CD4-positive, alpha-beta T cell treated with Interleukin-2 at 100 ng/mL for 4 hours (primary cell): Measurements from ENCODE around the gene SOX4.

Source experiments
- DNase-seq: peaks from one replicate; pipeline ENCODE4 v3.0.0-alpha.2; 2020; ENCODE audit warnings: low spot score

SOX4 gene

DNA sequence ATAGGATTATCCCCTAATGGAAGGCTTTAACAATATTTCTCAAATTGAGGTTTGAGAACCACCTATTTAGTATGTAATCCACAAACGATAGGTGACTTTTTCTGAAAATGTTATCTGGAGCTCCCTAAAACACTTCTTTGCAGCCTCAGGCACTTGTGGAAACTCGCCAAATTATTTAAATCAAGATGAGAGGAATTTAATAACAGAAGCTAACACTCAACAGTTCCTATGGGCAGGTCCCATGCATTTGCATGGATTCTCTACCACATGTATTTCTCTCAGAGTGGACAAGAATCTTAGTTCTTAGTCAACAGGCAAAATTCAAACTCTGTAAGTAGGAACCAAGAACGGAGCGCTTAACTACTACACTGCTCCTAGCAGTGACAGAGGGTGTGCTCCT, 20.7 kb downstream of the SOX4 start:
- no peak for DNase-seq

DNA sequence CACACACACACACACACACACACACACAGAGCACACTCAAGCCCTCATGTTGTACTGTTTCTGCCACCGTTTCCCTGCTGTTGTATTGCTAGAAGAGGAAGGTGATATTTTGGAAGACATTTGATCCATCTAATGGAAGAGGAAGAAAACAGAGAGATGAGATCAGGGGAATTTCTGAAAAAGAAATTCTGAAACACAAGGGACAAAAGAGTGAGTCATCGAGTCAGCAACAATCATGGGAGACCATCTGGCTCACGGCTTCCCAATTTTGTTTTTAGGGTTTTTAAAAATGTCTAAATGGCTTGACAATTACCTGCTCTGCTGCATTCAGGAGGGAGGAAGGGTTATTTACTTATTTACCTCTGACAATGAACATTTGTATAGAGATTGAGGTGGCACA, 22.0 kb downstream of the SOX4 start:
- DNase-seq = no peak

- DNase-seq = no peak
These were observed 22.5 kb downstream of the SOX4 start for GRCh38 chr6:21616005-21616404.

DNA sequence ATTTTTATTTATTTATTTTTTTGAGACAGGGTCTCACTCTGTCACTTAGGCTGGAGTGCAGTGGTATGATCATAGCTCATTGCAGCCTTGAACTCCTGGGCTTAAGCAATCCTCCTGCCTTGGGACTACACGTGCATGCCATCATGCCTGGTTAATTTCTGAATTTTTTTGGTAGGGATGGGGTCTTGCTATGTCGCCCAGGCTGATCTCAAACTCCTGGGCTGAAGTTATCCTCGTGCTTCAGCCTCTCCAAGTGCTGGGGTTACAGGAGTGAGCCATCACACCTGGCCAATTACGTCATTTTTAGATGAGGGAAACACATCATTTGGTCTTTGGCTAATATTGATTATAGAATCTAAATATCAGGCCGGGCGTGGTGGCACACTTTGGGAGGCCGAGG, 32.1 kb downstream of the SOX4 start:
- no peak for DNase-seq

DNA sequence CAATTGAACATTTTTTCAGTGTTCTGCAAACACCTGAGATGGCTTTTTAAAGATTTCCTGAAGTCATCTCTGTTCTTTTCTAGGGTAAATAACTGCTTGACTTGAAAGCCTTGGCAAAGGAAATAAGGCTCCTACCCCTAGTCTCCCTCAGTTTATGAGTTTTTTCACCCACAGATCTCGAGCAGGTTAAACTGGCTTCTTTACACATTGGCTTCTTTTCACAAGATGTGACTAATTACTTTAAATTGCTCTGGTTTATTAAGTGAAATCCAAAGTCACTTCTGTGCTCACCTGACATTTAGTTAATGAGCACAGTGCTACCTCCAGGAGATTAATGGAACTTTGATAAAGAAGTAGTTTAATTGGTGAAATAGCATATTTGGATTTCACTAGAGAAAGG, 33.2 kb downstream of the SOX4 start:
- DNase-seq = no peak

DNA sequence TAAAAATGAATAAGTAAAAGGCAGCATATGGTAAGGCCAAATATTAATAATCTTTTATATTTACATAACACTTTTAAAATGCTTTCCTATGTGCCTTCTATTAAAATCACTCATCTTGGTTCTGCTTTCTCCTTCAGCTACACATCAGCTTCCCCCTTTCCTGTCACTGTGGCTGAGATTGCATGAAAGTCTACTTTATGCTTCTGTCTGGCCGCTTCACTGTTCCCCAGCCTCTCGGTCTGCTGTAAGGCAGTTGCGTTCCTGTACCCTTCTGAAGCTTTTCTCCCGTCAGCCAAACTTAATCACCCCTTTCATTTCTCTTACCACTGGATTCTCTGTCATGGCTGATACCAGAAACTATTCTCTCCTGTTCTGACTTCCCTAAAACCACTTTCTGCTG, 34.6 kb downstream of the SOX4 start:
- no peak for DNase-seq

DNA sequence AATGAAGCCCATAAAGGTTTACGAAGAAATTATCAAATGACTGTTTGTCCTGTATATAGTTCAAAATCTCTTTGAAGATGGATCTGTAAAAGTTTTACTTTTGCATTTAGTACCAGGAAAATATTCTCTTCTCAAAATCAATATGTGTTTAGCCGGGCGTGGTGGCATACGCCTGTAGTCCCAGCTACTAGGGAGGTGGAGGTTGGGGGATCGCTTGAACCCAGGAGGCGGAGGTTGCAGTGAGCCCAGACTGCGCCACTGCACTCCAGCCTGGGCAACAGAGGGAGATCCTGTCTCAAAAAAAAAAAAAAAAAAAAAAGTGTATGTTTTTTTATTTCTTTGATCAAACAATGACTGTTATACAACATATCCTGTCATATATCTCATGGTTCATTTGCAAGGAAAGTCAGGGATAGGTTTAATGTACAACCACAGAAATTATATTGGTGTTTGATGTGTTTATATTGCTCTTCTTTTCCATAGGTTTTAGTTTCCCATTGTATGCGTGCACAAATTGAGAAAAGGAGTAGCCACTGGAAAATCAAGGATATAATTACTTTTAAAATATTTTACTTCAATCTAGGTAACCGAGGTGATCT, 40.1 kb downstream of the SOX4 start:
- DNase-seq = no peak

DNA sequence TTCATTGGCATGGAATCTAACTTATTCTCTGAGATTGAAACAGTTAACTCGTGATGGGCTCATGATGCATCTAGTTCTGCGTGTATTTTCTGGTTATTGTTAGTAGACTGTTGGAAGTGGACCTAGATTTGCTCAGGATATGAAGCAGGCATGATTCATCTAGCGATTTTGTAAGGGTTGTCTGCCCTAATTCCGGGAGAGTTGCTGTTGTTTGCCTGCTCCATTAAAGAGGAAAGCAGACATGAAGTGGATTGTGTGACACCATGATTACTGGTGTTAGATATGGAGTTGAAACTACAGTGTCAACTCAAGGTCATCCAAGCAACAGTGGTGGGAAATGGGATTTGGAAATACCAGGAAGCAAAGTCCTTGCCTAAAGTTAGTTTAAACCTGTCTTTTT, 41.0 kb downstream of the SOX4 start:
- DNase-seq = no peak

DNA sequence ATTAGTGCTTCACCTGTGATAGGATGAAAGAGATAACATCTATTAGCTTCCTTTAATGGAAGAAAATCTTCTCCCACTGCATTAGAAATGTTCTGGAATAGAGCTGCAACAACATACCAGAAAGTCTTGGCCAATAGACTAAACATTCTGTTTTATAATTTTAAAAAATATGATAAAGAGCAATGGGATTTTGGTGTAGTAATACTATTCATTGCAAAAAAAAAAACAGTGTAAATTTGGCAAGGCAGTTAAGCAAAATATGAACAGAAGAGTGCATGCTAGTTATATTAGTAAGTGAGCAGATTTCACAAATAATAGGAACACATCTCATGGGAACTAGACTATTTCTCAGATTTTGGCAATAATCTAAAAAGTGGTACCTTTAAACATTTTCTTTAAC, 43.3 kb downstream of the SOX4 start:
- no peak for DNase-seq

- DNase-seq = no peak
These were observed 45.8 kb downstream of the SOX4 start for GRCh38 chr6:21639316-21639715.
